Fibroblast of lung (primary cell): ENCODE data around the gene SNAI3. TPM values are rescaled to one million over a fixed set of nuclear protein-coding genes. Genes with fewer than 3 reads are reported as not detected.
A peak's percentile ranks its signal among the peaks of the same experiment; 100 is the strongest.

Experiments
- DNase-seq, 2 donors: peaks; one replicate each; pipeline versions ENCODE4 v3.0.0 to v3.0.0-alpha.2; 2010; ENCODE audit warnings: low read depth in 2 of 2
- H2AFZ ChIP-seq: 2 replicates; pipeline ENCODE4 v1.5.1; 2012; ENCODE audit warnings: low read length, control low read depth, inconsistent platforms
- H3K27ac ChIP-seq: 2 replicates; pipeline ENCODE4 v1.5.1; 2011; ENCODE audit warnings: low read length, control low read depth; ENCODE audit not compliant: insufficient read depth
- H3K27me3 ChIP-seq: 2 replicates; pipeline ENCODE4 v1.5.1; 2011; ENCODE audit warnings: mild to moderate bottlenecking, low read length; ENCODE audit not compliant: control insufficient read depth, insufficient read depth
- H3K36me3 ChIP-seq: 2 replicates; pipeline ENCODE4 v1.5.1; 2011; ENCODE audit warnings: low read length; ENCODE audit not compliant: control insufficient read depth, insufficient read depth
- H3K4me1 ChIP-seq: 2 replicates; pipeline ENCODE4 v1.5.1; 2011; ENCODE audit warnings: low read length; ENCODE audit not compliant: control insufficient read depth, insufficient read depth; ENCODE audit errors: extremely low read depth
- H3K4me2 ChIP-seq: 2 replicates; pipeline ENCODE4 v1.5.1; 2011; ENCODE audit warnings: low read length, control low read depth; ENCODE audit not compliant: insufficient read depth; ENCODE audit errors: extremely low read depth
- H3K4me3 ChIP-seq, 4 experiments: fragments of 200-600 bp in 1 of 4; sonication (generic) in 1 of 4; replicated peaks in 1 of 4; 2 replicates each; pipeline ENCODE4 v1.5.1; 2011 to 2016; ENCODE audit warnings: low read length in 4 of 4, low read depth in 3 of 4, mild to moderate bottlenecking in 3 of 4, control low read depth in 2 of 4, inconsistent platforms in 1 of 4, mixed read lengths in 1 of 4; ENCODE audit not compliant: insufficient read depth in 1 of 4; ENCODE audit errors: control extremely low read depth in 1 of 4
- H3K79me2 ChIP-seq: 2 replicates; pipeline ENCODE4 v1.5.1; 2012; ENCODE audit warnings: mild to moderate bottlenecking, low read length, inconsistent platforms; ENCODE audit not compliant: control insufficient read depth, insufficient read depth
- H3K9ac ChIP-seq: 2 replicates; pipeline ENCODE4 v1.5.1; 2011; ENCODE audit warnings: mild to moderate bottlenecking, low read length, control low read depth; ENCODE audit not compliant: insufficient read depth
- H3K9me3 ChIP-seq: 2 replicates; pipeline ENCODE4 v1.5.1; 2012; ENCODE audit warnings: low read depth, low read length; ENCODE audit not compliant: control insufficient read depth, insufficient read depth
- H4K20me1 ChIP-seq: 2 replicates; pipeline ENCODE4 v1.5.1; 2011; ENCODE audit warnings: low read length; ENCODE audit not compliant: control insufficient read depth, insufficient read depth; ENCODE audit errors: extremely low read depth
- CTCF ChIP-seq, 2 donors: IDR thresholded peaks in 1 of 2; conservative IDR thresholded peaks in 1 of 2; 1 replicate in 1 of 2; 2 replicates in 1 of 2; pipeline ENCODE4 v1.5.1; 2011 to 2012; ENCODE audit warnings: low read length in 2 of 2, control low read depth in 1 of 2, inconsistent platforms in 1 of 2, low read depth in 1 of 2, mild to moderate bottlenecking in 1 of 2
- EZH2 ChIP-seq: IDR thresholded peaks from 2 replicates; pipeline ENCODE4 v1.5.1; 2012; ENCODE audit warnings: low read length, control low read depth, mild to moderate bottlenecking; ENCODE audit errors: missing control alignments
- polyA plus RNA-seq, 2 donors: library from polyadenylated mRNA; depleted of rRNA in 1 of 2; stranded (reverse) in 1 of 2; unstranded in 1 of 2; fragments of >200 nt; gene quantifications; 2 replicates each; pipeline ENCODE4 v1.2.1, GENCODE V29; 2011 to 2012; ENCODE audit warnings: missing spikeins in 1 of 2
- total RNA-seq: library from RNA; depleted of rRNA; stranded (reverse); fragments of >200 nt; gene quantifications from 2 replicates; pipeline ENCODE4 v1.2.1, GENCODE V29; 2014

Gene SNAI3
- total and polyA plus RNA-seq, 2 donors (not counting 1 experiment from before 2014, with no cell fraction given): 0.17 TPM; not detected in 1

DNA sequence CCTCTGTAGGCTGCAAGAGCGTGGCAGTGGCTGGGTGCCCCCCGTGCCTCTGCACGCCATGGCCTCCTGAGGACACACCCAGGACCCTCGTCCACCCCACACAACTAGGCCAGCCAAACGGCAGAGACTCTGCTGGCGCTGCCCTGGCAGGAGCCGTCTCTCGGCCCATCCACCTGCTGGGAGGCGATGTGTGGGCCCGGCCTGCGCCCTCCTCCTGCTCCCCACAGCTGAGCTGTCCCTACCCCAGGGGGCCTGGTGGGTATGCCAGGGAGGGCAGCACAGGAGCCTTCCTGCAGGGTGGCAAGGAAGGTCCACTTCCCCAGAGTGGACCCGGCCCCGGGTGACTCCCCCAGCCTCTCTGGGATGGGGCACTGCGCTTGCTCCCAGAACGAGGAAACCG, 12.9 kb upstream of the SNAI3 start:
- Histone ChIP-seq H3K79me2 (peaks cover 7% of the 10 kb centered on the region), H2AFZ (no peak overlapping the region), H3K36me3 (peaks cover 17% of the 10 kb centered on the region), H3K27me3 (no peaks in the 10 kb centered on the region), H3K9ac (no peak overlapping the region), H3K4me2 (no peak overlapping the region), H3K9me3 (no peaks in the 10 kb centered on the region), H3K27ac (no peak overlapping the region), H3K4me3 (no peak overlapping the region), H3K4me1 (peaks cover 11% of the 10 kb centered on the region), H4K20me1 (no peaks in the 10 kb centered on the region)
- TF ChIP-seq EZH2 (no peak), CTCF (conservative IDR thresholded peaks at IDR 0.05 in 1 of 2, IDR thresholded peaks at IDR 0.05 in 1 of 2; ENCODE audit: low read depth in 1 of 2, low read length in 2 of 2) (no peak)
- no peak for DNase-seq

GRCh38 chr16:88698646-88699045, 12.3 kb upstream of the SNAI3 start:
- Histone ChIP-seq H3K4me2 (no peak overlapping the region), H3K27ac (no peak overlapping the region), H3K79me2 (peaks cover 5% of the 10 kb centered on the region), H3K4me3 (no peak overlapping the region), H3K27me3 (no peaks in the 10 kb centered on the region), H3K36me3 (peaks cover 17% of the 10 kb centered on the region), H3K9me3 (no peaks in the 10 kb centered on the region), H3K9ac (no peak overlapping the region), H3K4me1 (peaks cover 11% of the 10 kb centered on the region), H4K20me1 (no peaks in the 10 kb centered on the region), H2AFZ (no peak overlapping the region)
- DNase-seq: no peak
- TF ChIP-seq EZH2 (no peak), CTCF (conservative IDR thresholded peaks at IDR 0.05 in 1 of 2, IDR thresholded peaks at IDR 0.05 in 1 of 2; ENCODE audit: low read depth in 1 of 2, low read length in 2 of 2) (no peak)

DNA sequence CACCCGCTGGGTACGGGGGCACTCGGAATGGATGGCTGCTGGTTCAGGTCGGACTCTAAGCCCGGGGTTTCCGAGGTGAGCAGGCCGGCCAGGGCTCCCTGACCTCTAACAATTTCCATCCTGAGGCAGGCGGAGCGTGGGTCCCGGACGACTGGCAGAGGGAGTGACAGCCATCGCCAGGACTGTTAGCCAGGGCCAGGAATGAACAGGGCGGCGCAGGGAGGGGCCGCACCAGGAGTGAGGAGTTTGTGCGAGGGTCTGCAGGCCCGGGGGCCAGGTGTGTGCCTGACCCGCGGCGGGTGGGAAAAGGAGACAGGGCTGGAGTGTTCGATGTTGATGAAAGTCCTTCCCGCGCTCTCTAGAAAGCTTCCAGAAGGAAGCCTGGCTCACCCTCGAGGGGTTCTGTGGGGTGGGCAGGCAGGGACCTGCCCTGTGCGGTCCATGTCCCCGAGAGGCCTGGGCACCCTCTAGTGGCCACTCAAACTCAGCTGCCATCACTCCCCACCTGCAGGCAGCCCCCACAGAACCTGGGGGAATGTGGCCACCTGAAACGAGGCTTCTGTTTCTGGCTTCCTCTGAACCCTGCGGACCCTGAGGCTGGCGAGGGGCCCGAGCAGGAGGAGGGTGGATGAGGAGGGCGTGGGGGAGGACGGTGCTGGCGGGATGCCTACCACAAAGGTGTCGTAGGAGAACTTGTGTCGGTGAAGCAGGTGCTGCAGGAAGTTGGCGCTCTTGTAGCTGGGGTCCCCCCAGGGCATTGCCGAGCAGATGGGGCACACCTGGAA, 11.7 kb upstream of the SNAI3 start:
- DNase-seq: no peak
- H3K9ac ChIP-seq: no peak overlapping the region
- H3K36me3 ChIP-seq: peaks cover 17% of the 10 kb centered on the region
- peaks cover 3% of the 10 kb centered on the region for H3K79me2 ChIP-seq
- peaks cover 11% of the 10 kb centered on the region for H3K4me1 ChIP-seq
- H3K4me3 ChIP-seq: no peak overlapping the region
- no peak overlapping the region for H3K27ac ChIP-seq
- TF ChIP-seq EZH2 (no peak), CTCF (conservative IDR thresholded peaks at IDR 0.05 in 1 of 2, IDR thresholded peaks at IDR 0.05 in 1 of 2; ENCODE audit: low read depth in 1 of 2, low read length in 2 of 2) (peak in 1 of 2 donors; percentile 17)
- no peaks in the 10 kb centered on the region for H3K9me3 ChIP-seq
- no peak overlapping the region for H3K4me2 ChIP-seq
- H4K20me1 ChIP-seq: no peaks in the 10 kb centered on the region
- H3K27me3 ChIP-seq: no peaks in the 10 kb centered on the region
- no peak overlapping the region for H2AFZ ChIP-seq
